GM18867 (cell line): ENCODE results near the gene SOX15.
A peak's percentile ranks its signal among the peaks of the same experiment; 100 is the strongest.
"Not testable (repeated sequence)": the region's sequence is repeated elsewhere in the genome, so short reads cannot be mapped to it uniquely, and the experiment has no call there.

Source experiments
- ATAC-seq: cut with Tn5 transposase; IDR thresholded peaks from one replicate; pipeline ENCODE4 v1.9.1; 2021; ENCODE audit warnings: mild to moderate bottlenecking, moderate library complexity; ENCODE audit not compliant: unreplicated experiment

The SOX15 gene

DNA sequence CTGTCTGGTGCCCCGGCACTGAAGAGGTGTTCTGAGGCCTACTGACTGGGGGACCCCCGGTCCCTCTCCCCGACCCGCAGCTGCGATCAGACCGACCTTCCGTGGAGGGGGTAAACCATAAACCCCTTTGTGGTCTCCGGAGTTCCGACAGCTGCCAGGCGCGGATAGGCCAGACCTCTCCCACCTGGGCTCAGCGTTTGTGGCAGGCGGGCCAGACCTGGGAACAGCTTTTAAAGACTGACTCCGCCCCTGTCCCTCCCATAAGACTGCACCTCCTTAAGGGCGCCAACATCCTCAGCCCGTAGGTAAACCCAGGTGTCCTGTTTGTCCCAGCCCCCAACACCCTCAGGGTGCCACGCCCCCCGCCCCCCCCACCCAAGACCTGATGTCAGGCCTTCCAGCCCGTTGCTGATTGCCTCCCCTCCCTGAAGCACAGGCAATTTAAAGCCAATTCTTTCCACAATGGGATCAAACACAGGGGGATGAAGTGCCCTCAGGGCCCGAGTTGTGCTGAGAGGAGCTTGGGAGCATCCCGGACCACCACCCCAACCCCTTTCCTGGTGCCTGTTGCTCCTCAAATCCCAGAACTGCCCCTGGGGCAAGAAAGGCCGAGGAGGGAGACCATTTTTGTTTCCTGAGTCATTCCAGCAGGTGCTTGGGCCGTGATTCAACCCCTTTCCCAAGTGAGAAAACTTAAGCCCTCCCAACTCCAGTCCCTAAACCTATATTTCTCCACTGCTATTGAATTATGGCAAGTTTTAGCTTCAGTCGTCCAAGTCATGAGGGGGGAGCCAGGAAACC lies at the start of gene SOX15:
TSS of gene SOX15 (minus strand) at position 204 of the 801 bp plus-strand sequence. CDS start 418 bp downstream, outside the sequence.
- ATAC-seq, result no peak

DNA sequence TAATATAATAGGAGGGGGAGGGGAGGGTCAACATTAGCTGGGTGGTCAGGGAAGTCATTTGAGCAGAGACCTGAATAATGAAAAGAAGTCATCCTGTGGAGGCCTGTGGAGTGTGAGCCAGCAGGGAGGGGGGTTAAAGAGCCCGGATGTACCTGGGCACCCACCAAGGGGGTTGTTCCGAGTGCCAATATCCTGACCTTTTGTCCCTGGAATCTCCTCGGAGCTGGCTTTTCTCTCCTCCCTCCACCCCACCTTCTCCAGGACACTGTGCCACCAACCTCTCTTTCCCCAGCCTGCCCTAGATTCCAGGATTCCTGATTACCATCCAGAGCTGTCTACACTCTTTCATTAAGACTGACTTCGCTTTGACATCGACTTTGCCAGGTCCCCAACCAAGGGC lies 46.3 kb upstream of the SOX15 start:
- no peak for ATAC-seq

DNA sequence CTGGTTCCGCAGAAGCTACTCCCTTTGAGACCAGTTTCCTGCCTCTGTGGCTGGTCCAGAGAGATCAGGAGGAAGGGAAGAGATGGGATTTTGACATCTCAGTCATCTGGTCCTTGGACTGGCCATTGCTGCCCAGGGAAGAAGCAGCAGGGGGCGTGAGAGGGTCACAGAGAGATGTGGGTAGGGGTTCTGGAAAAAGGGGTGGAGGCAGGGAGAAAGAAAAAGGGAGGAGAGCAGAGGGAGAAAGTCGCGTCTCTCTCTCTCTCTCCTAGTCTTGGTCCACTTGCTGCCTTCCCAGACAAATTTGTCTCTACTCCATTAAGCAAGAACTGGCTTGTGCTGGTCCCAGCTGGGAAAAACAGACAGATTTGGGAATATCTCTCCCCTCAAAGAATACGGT lies 44.5 kb upstream of the SOX15 start:
- no peak for ATAC-seq

DNA sequence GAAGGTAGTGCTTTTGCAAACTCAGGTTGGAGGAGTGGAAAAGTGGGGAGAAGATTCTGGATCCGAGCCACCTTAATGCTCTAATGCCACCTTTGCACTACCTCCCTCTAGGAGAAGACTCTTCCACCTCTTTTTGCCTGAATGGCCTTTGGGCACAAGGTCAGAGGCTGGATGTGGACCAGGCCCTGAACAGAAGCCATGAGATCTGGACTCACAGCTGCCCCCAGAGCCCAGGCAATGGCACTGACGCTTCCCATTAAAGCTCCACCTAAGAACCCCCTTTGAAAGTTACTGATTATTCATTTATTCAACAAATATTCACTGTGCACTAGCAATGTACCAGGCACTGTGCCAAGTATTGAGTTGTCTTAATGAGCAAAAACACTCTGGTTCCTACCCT lies 43.2 kb upstream of the SOX15 start:
- no peak for ATAC-seq

DNA sequence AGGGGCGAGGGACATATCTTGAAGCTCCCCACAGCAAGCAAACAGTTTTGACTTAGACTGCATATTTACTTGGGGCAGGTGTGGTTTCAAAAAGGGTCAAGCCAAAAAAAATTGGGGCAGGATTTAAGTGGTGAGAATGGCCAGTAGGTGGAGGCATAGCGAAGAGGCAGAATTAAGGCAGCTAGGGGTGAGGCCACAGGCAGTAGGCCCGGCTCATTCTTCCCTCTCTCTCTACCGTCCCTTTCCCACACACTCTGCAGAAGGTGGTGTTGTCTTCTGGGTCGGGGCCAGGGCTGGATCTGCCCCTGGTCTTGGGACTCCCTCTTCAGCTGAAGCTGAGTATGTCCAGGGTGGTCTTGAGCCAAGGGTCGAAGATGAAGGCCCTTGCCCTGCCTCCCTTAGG lies 42.6 kb upstream of the SOX15 start:
- no peak for ATAC-seq

DNA sequence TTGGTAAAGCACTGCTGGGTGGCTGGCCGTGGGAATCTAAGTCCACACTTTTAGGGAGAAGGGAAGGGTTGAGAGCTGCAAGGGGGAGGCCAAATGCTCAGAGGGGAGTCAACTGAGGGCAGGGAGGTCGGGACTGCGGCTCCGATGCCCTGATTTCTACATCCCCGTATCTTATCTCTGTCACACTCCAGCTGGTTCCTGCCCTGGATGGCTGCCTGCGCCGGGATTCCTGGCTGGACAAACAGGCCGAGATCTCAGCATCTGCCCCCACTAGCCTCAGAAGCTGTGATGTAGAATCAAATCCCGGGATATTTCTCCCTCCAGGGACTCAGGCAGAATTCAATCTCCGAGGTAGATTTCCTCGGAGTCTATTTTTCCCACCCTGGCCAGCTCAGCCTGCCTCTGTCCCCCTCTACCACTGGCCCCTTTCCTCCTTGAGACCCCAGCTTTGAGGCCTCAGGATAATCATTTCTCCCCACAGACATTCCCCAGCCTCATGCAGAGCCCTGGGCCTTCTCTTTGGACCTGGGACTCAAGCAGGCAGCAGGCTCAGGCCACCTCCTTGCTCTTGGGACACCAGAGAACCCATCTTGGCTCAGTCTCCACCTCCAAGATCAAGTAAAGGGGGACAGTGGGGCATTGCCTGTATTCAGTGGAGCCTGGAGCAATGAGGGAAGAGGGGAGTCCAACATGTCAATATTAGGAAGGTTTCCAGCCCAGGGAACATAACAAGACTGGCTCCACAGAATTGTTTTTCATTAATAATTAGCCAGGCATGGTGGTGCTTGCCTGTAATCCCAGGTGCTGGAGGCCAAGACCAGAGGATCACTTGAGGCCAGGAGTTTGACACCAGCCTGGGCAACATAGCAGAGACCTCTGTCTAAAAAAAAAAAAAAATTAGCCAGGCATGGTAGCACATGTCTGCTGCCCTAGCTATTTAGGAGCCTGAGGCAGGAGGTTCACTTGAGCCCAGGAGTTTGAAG lies 41.8 kb upstream of the SOX15 start:
- ATAC-seq, result no peak

DNA sequence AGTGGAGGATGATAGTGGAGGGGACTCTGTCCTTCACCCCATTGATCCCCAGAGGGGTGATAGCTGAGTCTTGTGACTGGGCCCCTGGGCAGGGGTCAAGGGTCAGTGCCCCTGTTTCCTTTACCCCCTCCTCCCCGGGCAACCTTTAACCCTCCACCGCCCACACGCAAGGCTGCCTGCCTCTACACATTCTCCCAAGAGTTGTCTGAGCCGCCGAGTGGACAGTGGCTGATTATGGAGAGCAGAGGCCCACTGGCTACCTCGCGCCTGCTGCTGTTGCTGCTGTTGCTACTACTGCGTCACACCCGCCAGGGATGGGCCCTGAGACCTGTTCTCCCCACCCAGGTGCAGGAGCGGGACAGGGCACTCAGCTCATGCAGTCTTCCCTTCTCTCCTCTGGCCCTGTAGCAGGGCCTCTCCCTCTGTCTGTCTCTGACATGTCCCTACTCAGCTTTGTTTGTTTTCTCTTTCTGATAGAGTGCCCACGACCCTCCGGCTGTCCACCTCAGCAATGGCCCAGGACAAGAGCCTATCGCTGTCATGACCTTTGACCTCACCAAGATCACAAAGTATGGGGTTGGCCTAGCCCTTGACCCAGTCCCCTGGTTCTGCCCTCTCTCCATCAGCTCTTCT lies 40.2 kb upstream of the SOX15 start, which contains the start of gene SHBG:
TSS of gene SHBG (plus strand) at position 197 of the 633 bp plus-strand sequence. CDS start at position 235, 38 bp downstream.
- ATAC-seq, result no peak

DNA sequence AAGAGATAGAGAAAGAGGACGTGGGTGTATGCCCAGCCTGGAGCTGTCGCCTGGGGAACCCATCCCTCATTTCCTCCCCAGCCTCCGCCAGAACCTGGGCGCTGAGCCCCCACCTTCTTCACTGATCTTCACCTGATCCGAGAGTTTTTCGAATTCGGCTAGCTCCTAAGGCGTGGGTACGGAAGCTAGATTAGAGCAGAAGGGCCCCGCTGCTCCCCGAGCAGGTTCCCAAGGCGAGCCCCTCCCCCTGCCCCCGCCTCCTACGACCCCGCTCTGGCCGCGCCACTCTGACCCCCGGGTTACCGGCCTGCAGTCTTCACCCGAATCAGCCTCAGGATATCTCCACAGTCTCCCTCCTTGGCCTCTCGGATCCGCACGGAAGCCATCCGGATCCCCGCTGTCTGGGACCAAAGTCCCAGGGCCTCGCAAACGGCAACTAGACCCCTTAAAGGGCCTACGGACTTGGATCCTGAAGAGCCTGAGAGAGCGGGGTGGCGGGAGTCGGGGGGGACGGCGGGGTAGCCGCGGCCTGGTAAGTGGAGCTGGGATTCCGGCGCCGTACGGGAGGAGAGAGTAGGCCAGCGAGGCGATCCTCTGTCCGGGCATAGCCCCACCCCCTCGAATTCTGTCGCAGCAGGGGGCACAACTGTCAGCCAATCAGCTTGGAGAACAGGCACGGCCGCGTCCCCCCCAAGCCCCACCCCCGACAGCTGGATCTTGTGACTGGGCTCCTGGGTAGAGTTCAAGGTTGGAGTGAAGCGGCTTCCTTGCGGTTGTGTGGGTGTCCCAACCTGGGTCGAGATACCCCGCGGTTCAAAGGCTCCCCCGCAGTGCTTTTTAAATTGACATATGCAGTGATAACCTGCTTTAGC lies 37.6 kb upstream of the SOX15 start, which contains the start of gene SAT2:
TSS of gene SAT2 (minus strand) at position 572 of the 872 bp plus-strand sequence. CDS start at position 386, 186 bp downstream.
- peak; percentile 80 for ATAC-seq

DNA sequence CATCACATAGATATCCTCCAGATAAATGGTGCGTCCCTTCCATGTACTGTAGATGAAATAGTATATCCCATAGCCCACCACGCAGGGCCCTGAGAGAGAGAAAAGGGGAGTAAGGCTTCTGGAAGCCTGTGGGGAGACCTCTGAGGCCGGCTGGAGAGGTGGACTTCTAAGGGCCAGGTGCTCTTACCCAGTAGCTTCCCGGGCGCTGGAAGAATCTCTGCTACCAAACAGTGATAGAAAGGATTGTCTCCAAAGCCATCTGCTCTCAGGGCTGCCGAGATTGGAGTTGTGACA lies 37.0 kb upstream of the SOX15 start:
- no peak for ATAC-seq

DNA sequence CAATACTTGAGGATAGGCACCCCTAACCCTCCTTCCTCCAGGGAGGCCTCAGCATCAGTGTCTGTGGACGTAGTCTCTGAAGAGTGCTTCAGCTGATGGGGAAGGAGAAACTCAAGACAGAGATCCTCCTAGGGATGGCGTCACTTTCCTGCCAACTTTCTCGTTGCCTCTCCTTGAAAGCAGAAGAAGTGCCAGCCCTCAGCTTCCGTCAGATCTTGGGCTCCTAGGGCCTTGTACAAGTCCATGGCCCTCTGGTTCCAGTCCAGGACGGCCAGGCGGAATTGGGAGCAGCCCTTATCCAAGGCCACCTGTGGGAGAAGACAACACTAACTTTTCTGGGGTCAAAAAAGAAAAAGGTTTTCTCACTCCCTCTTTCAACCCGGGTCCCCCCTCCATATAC lies 36.4 kb upstream of the SOX15 start:
- ATAC-seq, result no peak

DNA sequence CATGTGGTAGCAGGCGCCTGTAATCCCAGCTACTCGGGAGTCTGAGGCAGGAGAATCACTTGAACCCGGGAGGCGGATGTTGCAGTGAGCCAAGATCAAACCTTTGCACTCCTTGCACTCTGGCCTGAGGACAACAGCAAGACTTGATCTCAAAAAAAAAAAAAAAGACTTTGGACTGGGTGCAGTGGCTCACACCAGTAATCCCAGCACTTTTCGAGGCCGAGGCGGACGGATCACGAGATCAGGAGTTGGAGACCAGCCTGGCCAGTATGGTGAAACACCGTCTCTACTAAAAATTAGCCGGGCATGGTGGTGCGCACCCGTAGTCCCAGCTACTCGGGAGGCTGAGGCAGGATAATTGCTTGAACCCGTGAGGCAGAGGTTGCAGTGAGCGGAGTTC lies 35.9 kb upstream of the SOX15 start:
- not testable (repeated sequence) for ATAC-seq

DNA sequence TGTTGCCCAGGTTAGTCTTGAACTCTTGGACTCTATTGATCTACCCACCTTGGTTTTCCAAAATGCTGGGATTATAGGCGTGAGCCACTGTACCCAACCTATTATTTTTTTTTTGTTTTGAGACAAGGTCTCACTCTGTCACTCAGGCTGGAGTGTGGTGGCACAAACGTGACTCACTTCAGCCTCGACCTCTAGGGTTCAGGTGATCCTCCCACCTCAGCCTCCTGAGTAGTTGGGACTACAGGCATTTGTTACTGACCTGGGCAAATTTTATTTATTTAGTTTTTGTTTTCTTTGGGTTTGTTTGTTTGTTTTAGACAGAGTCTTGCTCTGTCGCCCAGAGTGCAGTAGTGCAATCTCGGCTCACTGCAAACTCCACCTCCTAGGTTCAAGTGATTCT lies 33.8 kb upstream of the SOX15 start:
- ATAC-seq, result no peak

DNA sequence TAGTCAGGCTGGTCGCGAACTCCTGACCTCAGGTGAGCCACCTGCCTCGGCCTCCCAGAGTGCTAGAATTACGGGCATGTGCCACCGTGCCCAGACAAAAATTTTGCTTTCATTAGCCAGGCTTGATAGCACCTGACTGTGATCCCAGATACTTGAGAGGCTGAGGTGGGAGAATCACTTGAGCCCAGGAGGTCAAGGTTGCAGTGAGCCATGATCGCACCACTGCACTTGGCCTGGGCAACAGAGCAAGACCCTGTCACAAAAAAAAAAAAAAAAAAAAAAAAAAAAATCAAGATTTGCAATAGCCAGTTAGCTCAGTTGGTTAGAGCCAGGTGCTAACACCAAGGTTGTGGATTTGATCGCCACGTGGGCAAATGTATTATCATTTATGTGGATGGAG lies 30.9 kb upstream of the SOX15 start:
- no peak for ATAC-seq

DNA sequence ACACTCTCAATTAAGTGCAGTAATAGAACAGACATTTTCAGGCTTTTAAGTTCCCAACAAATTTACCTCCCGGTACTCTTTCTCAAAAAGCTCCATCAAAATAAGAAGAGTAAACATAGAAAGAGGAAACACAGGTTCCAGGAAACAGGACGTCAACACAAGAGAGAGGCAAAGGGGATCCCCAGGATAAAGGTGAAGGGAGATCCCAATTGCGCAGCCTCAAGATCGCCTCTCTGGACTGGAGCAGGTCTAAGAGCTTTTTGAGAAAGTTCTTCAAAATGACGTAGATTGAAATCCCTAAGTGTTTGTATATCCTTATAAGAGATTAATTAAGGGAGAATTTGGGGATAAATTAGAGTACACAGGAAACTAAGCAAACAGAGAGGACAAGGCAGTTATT lies 28.7 kb upstream of the SOX15 start:
- no peak for ATAC-seq

DNA sequence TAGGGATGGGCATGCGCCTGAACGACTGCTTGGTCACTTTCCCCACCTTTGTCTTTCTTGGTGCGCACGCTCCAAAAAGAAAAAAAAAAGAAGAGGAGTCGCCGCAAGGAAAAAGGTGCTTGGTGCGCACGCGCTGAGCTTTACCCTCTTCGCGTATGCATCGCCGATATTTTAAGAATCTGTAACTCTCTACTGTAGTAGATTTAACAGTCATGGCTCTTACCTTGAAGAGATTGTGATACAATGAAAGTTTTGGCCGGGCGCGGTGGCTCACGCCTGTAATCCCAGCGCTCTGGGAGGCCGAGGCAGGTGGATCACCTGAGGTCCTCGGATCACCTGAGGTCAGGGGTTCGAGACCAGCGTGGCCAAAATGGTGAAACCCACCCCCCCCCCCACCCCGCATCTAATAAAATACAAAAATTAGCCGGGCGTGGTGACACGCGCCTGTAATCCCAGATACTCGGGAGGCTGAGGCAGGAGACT lies 25.4 kb upstream of the SOX15 start:
- ATAC-seq, result no peak

DNA sequence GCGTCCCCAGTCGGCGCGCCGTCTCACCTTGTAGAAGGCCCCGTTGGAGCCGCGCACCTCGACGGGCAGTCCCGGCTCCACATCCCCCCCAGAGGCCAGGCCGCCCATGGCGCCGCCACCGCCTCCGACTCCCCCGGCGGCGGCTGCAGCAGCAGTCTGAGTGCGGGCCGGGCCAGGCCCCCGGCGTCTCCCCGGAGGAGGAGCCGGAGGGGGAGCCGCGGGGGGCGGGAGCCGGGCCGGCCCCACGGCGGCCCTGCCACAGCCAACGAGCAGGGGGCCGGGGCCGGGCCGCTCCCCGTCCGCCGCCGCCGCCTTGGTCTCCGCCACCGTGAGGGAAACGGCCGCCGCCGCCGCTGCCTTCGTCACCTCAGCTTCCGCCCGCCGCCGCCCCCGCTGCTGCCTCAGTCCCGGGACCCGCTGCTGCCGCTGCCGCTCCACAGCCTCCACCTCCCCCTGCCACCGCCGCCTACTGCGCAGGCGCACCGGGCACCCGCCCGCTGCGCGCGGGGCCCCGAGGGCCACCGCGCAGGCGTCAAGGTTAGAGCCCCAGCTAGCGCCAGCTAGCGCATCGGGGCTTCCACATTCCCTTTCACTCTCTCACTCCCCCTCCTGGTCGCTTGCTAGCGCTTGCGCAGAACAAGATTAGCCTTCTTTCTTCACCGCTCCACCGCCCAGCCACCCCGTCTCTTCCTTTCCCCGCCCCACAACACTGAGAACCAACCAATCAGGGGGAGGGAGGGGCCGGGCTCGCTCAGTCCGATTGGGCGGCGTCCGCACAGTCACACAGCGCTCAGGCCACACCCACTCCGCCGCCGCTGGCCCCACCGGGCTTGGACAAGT lies 24.8 kb upstream of the SOX15 start, which contains the start of gene FXR2:
TSS of gene FXR2 (minus strand) at position 473 of the 840 bp plus-strand sequence. CDS start at position 108, 365 bp downstream.
- ATAC-seq, result peak; percentile 82

DNA sequence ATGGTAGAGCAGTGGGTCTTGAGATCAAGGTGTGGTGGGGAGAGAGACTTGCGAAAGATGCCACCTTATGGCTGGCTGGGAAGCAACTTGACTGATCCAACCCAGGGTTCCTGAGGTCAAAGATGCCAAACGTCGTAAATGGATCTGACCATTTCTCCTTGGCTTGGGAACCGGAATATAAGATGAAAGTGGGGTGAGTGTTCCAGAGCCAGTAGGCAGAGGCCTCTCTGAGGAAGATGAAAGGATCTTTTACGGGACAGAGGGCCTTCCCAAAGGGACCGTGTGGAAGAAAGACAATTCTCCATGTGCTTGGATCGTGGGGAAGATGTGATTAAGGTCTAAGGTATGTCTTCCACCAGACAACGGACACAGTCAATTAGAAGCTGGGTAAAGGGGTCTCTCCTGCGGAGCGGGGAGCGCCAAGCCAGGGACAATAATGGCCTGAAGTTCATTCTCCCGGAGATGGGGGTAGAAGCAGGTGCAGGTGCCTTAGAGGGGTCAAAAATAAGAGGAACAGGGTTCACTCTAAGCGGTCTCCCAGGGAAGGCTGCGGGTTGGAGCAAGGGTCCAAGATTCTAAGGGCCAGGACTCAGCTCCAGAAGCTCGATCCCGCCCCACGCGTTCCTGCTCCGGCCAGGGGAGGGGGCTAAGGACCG lies 24.0 kb upstream of the SOX15 start:
- no peak for ATAC-seq

DNA sequence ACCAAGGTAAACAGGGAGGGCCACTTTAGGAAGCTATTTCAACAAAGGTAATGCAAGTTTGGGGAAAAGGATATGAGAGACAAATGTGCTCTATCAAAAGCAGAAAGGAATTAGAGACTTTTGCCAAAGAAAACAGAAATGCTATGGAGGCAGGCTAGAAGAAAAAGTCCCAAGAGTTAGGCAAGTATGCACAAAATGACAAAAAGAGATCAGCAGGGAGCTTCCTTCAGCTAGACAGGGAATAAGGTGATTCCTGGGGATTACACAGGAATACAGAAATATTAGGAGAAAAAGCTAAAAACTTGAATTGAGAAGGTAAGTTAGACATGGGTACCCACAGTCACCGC lies 22.4 kb upstream of the SOX15 start:
- ATAC-seq, result no peak
